HepG2 (cell line): Measurements from ENCODE around the gene DOCK1. TPM values are rescaled to one million over a fixed set of nuclear protein-coding genes. Genes with fewer than 3 reads are reported as not detected.

ENCODE experiments used
- ARID5B ChIP-seq: IDR thresholded peaks from 2 replicates; pipeline ENCODE4 v1.4.0; 2020; ENCODE audit warnings: mild to moderate bottlenecking, missing genetic modification reagents
- ATF2 ChIP-seq: sonication (generic); formaldehyde crosslinking; IDR thresholded peaks from 2 replicates; pipeline ENCODE4 v1.4.0; 2020; ENCODE audit warnings: missing genetic modification reagents
- BCL6 ChIP-seq: IDR thresholded peaks from 2 replicates; pipeline ENCODE4 v1.6.1; 2016; ENCODE audit warnings: missing genetic modification reagents, missing compliant biosample characterization
- FOXA3 ChIP-seq: IDR thresholded peaks from 2 replicates; pipeline ENCODE4 v1.6.1; 2016; ENCODE audit warnings: missing genetic modification reagents, missing compliant biosample characterization
- FOXO1 ChIP-seq: sonication (generic); formaldehyde crosslinking; IDR thresholded peaks from 2 replicates; pipeline ENCODE4 v1.4.0; 2020; ENCODE audit warnings: missing genetic modification reagents
- FOXP4 ChIP-seq: sonication (generic); formaldehyde crosslinking; IDR thresholded peaks from 2 replicates; pipeline ENCODE4 v1.4.0; 2020; ENCODE audit warnings: missing genetic modification reagents
- HOMEZ ChIP-seq: IDR thresholded peaks from 2 replicates; pipeline ENCODE4 v1.6.1; 2016; ENCODE audit warnings: low read depth
- MXI1 ChIP-seq: IDR thresholded peaks from 3 replicates; pipeline ENCODE4 v1.6.1; 2012; ENCODE audit warnings: low read depth, low read length, inconsistent platforms, borderline replicate concordance
- NCOR1 ChIP-seq: fragments of 200-600 bp; sonication (generic); IDR thresholded peaks from 2 replicates; pipeline ENCODE4 v1.7.0; 2017; ENCODE audit warnings: antibody characterized with exemption, low read length, borderline replicate concordance
- SMC3 ChIP-seq: IDR thresholded peaks from 2 replicates; pipeline ENCODE4 v1.6.1; 2011; ENCODE audit warnings: low read length, improper control_type of control experiment
- SOX6 ChIP-seq, 2 experiments: fragments of 450-650 bp in 1 of 2; sonication (generic) in 1 of 2; formaldehyde crosslinking in 1 of 2; IDR thresholded peaks; 2 replicates each; pipeline versions ENCODE4 v1.4.0 to v1.6.1; 2017 to 2020; ENCODE audit warnings: antibody characterized with exemption in 1 of 2, mild to moderate bottlenecking in 1 of 2, missing genetic modification reagents in 1 of 2
- TARDBP ChIP-seq: sonication (generic); formaldehyde crosslinking; IDR thresholded peaks from 2 replicates; pipeline ENCODE4 v1.8.0; 2022; ENCODE audit warnings: mild to moderate bottlenecking, missing genetic modification reagents
- ZBTB25 ChIP-seq: IDR thresholded peaks from 2 replicates; pipeline ENCODE4 v1.6.1; 2018; ENCODE audit warnings: missing genetic modification reagents
- ZHX1 ChIP-seq: sonication (generic); formaldehyde crosslinking; IDR thresholded peaks from 2 replicates; pipeline ENCODE4 v1.8.1; 2022; ENCODE audit warnings: low read depth, mild to moderate bottlenecking, missing genetic modification reagents
- polyA plus RNA-seq, 8 experiments: library from polyadenylated mRNA; depleted of rRNA in 3 of 8; stranded (reverse) in 7 of 8; unstranded in 1 of 8; fragments of >200 nt; fragmentation: Illumina TruSeq in 4 of 8; extraction: Trizol in 4 of 8; gene quantifications; 2 replicates each; pipeline versions ENCODE4 v1.2.1 to v1.2.3, GENCODE V29; 2011 to 2016; ENCODE audit warnings: low read depth in 4 of 8, missing spikeins in 1 of 8, mixed read lengths in 1 of 8; ENCODE audit not compliant: insufficient read depth in 1 of 8
- total RNA-seq, 5 experiments: library from RNA; depleted of rRNA; stranded (reverse); fragments of >200 nt; fragmentation: Illumina TruSeq; extraction: Trizol; gene quantifications; 2 replicates each; pipeline ENCODE4 v1.2.3, GENCODE V29; 2016; ENCODE audit warnings: low read depth in 1 of 5

DOCK1 gene
- total and polyA plus RNA-seq, 2 of the 13 experiments (the other 11 are each of a cell fraction or from before 2014, with no cell fraction given) = 8.3 to 25.5 TPM

- TF ChIP-seq ARID5B = peak; percentile 93
- TF ChIP-seq ZBTB25 (CRISPR knock-in tag) = peak; percentile 48; the same call in 1 of the 2 replicates
- peak; percentile 86 for TF ChIP-seq ATF2
- peak; percentile 98 for TF ChIP-seq FOXA3
- peak; percentile 69; the same call in 1 of the 2 replicates for TF ChIP-seq HOMEZ
- peak; percentile 32; the same call in 1 of the 3 replicates for TF ChIP-seq MXI1
- peak; percentile 80; the same call in 1 of the 2 replicates for TF ChIP-seq NCOR1
- TF ChIP-seq ZHX1 (CRISPR knock-in tag) = peak; percentile 40; the same call in 1 of the 2 replicates
- TF ChIP-seq FOXP4 (CRISPR knock-in tag) = peak; percentile 84
- TF ChIP-seq TARDBP (CRISPR knock-in tag) = peak; percentile 66; the same call in 1 of the 2 replicates
- peak; percentile 12; the same call in 1 of the 2 replicates for TF ChIP-seq SMC3
- no peak for TF ChIP-seq SOX6 (IDR thresholded peaks at IDR 0.05)
- peak; percentile 74 for TF ChIP-seq SOX6 (CRISPR knock-in tag; IDR thresholded peaks at IDR 0.05)
- peak; percentile 58; the same call in 1 of the 2 replicates for TF ChIP-seq FOXO1
- peak; percentile 60 for TF ChIP-seq BCL6 (CRISPR knock-in tag)
These were observed 228.7 kb downstream of the DOCK1 start (continued) for GRCh38 chr10:127133672-127134500.
